H9 (cell line): ENCODE measurements around the gene IL17F. TPM values are rescaled to one million over a fixed set of nuclear protein-coding genes. Genes with fewer than 3 reads are reported as not detected.

Source experiments
- DNase-seq: peaks from one replicate; pipeline ENCODE4 v3.0.0-alpha.2; 2017
- H2AFZ ChIP-seq: one replicate; pipeline ENCODE4 v1.6.1; 2013; ENCODE audit warnings: mild to moderate bottlenecking, low read length, control low read depth, moderate library complexity
- H2AK5ac ChIP-seq: 2 replicates; pipeline ENCODE4 v1.6.1; 2013; ENCODE audit warnings: low read length, control low read depth, mixed read lengths; ENCODE audit not compliant: insufficient read length
- H2BK120ac ChIP-seq: one replicate; pipeline ENCODE4 v1.6.1; 2013; ENCODE audit warnings: low read depth, mild to moderate bottlenecking, low read length, control low read depth, inconsistent platforms; ENCODE audit not compliant: poor library complexity, severe bottlenecking
- H2BK12ac ChIP-seq: 2 replicates; pipeline ENCODE4 v1.6.1; 2013; ENCODE audit warnings: low read length, control low read depth, mixed read lengths, low read depth; ENCODE audit not compliant: insufficient read length
- H2BK15ac ChIP-seq: 2 replicates; pipeline ENCODE4 v1.6.1; 2013; ENCODE audit warnings: low read depth, low read length, control low read depth
- H2BK20ac ChIP-seq: one replicate; pipeline ENCODE4 v1.6.1; 2013; ENCODE audit warnings: low read depth, mild to moderate bottlenecking, low read length, control low read depth, inconsistent platforms; ENCODE audit not compliant: poor library complexity, severe bottlenecking
- H2BK5ac ChIP-seq: 2 replicates; pipeline ENCODE4 v1.6.1; 2013; ENCODE audit warnings: low read length, control low read depth, mixed read lengths; ENCODE audit not compliant: insufficient read length
- H3K14ac ChIP-seq: 2 replicates; pipeline ENCODE4 v1.6.1; 2013; ENCODE audit warnings: low read length, control low read depth; ENCODE audit not compliant: insufficient read depth
- H3K18ac ChIP-seq: 2 replicates; pipeline ENCODE4 v1.6.1; 2013; ENCODE audit warnings: low read depth, mild to moderate bottlenecking, mixed read lengths, low read length, control low read depth; ENCODE audit not compliant: insufficient read length
- H3K23ac ChIP-seq: 2 replicates; pipeline ENCODE4 v1.6.1; 2013; ENCODE audit warnings: low read length, control low read depth, mixed read lengths, low read depth; ENCODE audit not compliant: insufficient read length
- H3K23me2 ChIP-seq: 2 replicates; pipeline ENCODE4 v1.6.1; 2013; ENCODE audit warnings: low read depth, mild to moderate bottlenecking, mixed read lengths, low read length, control low read depth; ENCODE audit not compliant: insufficient read length, poor library complexity, severe bottlenecking
- H3K27ac ChIP-seq: 2 replicates; pipeline ENCODE4 v1.5.1; 2013; ENCODE audit warnings: low read length, control low read depth, mixed read lengths, low read depth; ENCODE audit not compliant: insufficient read length
- H3K27me3 ChIP-seq: 2 replicates; pipeline ENCODE4 v1.6.1; 2013; ENCODE audit warnings: low read length, control low read depth, inconsistent platforms; ENCODE audit not compliant: insufficient read depth
- H3K4ac ChIP-seq: 2 replicates; pipeline ENCODE4 v1.6.1; 2013; ENCODE audit warnings: low read depth, mild to moderate bottlenecking, control low read depth, inconsistent platforms, low read length, moderate library complexity
- H3K4me1 ChIP-seq: 2 replicates; pipeline ENCODE4 v1.6.1; 2013; ENCODE audit warnings: low read length, control low read depth, inconsistent platforms; ENCODE audit not compliant: insufficient read depth
- H3K4me2 ChIP-seq: 2 replicates; pipeline ENCODE4 v1.6.1; 2013; ENCODE audit warnings: low read length, control low read depth, mixed read lengths; ENCODE audit not compliant: insufficient read length, insufficient read depth
- H3K56ac ChIP-seq: 2 replicates; pipeline ENCODE4 v1.6.1; 2013; ENCODE audit warnings: low read depth, mild to moderate bottlenecking, mixed read lengths, low read length, control low read depth; ENCODE audit not compliant: insufficient read length
- H3K79me1 ChIP-seq: 2 replicates; pipeline ENCODE4 v1.6.1; 2013; ENCODE audit warnings: low read depth, mild to moderate bottlenecking, moderate library complexity, low read length, control low read depth, inconsistent platforms; ENCODE audit not compliant: insufficient read depth, poor library complexity, severe bottlenecking
- H3K79me2 ChIP-seq: 2 replicates; pipeline ENCODE4 v1.6.1; 2013; ENCODE audit warnings: low read length, control low read depth, inconsistent platforms; ENCODE audit not compliant: insufficient read depth
- H3K9ac ChIP-seq: 2 replicates; pipeline ENCODE4 v1.6.1; 2013; ENCODE audit warnings: low read length, control low read depth, mixed read lengths; ENCODE audit not compliant: insufficient read length; ENCODE audit errors: extremely low read depth
- H3K9me3 ChIP-seq: one replicate; pipeline ENCODE4 v1.6.1; 2013; ENCODE audit warnings: low read depth, low read length, inconsistent platforms; ENCODE audit not compliant: control insufficient read depth
- H3T11ph ChIP-seq: one replicate; pipeline ENCODE4 v1.6.1; 2013; ENCODE audit warnings: mild to moderate bottlenecking, low read length, control low read depth, inconsistent platforms
- H4K20me1 ChIP-seq: one replicate; pipeline ENCODE4 v1.6.1; 2013; ENCODE audit not compliant: control insufficient read depth, insufficient read length, insufficient read depth
- H4K5ac ChIP-seq: 2 replicates; pipeline ENCODE4 v1.6.1; 2013; ENCODE audit warnings: low read depth, mild to moderate bottlenecking, mixed read lengths, low read length, control low read depth; ENCODE audit not compliant: insufficient read length
- H4K8ac ChIP-seq: replicated peaks from 2 replicates; pipeline ENCODE4 v1.6.1; 2013; ENCODE audit warnings: low read length, control low read depth, mixed read lengths, low read depth; ENCODE audit not compliant: insufficient read length
- H4K91ac ChIP-seq: 2 replicates; pipeline ENCODE4 v1.6.1; 2013; ENCODE audit warnings: low read depth, mild to moderate bottlenecking, moderate library complexity, mixed read lengths, low read length, control low read depth; ENCODE audit not compliant: insufficient read length
- H3K27ac Mint-ChIP-seq, 3 experiments: 2 replicates in 2 of 3; 3 replicates in 1 of 3; pipeline ENCODE4 v1.8.0; 2020 to 2021; ENCODE audit warnings: mixed read lengths in 3 of 3, mild to moderate bottlenecking in 1 of 3, moderate library complexity in 1 of 3
- H3K27me3 Mint-ChIP-seq: 2 replicates; pipeline ENCODE4 v1.8.0; 2021; ENCODE audit warnings: low read depth, mild to moderate bottlenecking, moderate library complexity, mixed read lengths
- H3K36me3 Mint-ChIP-seq, 3 experiments: 2 replicates in 2 of 3; 3 replicates in 1 of 3; pipeline ENCODE4 v1.8.0; 2020 to 2021; ENCODE audit warnings: low read depth in 3 of 3, mixed read lengths in 3 of 3; ENCODE audit not compliant: insufficient read depth in 1 of 3
- H3K4me1 Mint-ChIP-seq, 2 experiments: 2 replicates each; pipeline ENCODE4 v1.8.0; 2020; ENCODE audit warnings: mixed read lengths in 2 of 2
- H3K4me3 Mint-ChIP-seq, 2 experiments: 2 replicates in 1 of 2; 3 replicates in 1 of 2; pipeline ENCODE4 v1.8.0; 2020 to 2021; ENCODE audit warnings: mild to moderate bottlenecking in 2 of 2, mixed read lengths in 2 of 2, moderate library complexity in 1 of 2
- H3K9me3 Mint-ChIP-seq, 2 experiments: 2 replicates in 1 of 2; 3 replicates in 1 of 2; pipeline ENCODE4 v1.8.0; 2020; ENCODE audit warnings: mild to moderate bottlenecking in 2 of 2, mixed read lengths in 2 of 2, moderate library complexity in 1 of 2
- WGBS: extraction: QIAGEN DNeasy Blood & Tissue Kit; methylation state at CpG from one replicate; pipeline ENCODE4 v1.1.7; 2013; ENCODE audit warnings: missing lambda C conversion rate, low lambda C conversion rate, mixed read lengths; ENCODE audit not compliant: insufficient read length; ENCODE audit errors: extremely low coverage; 5-methylcytosine and 5-hydroxymethylcytosine counted together
- total RNA-seq: library from RNA; stranded (reverse); gene quantifications from 2 replicates; pipeline ENCODE4 v1.2.1, GENCODE V29; 2021
- TF ChIP-seq, protein P1 (sequence below): fragments of 200-600 bp; sonication (generic); conservative IDR thresholded peaks from 3 replicates; pipeline ENCODE4 v1.8.0; 2021; ENCODE audit warnings: antibody characterized with exemption, mild to moderate bottlenecking

The IL17F gene
- total RNA-seq, 1 experiment from 2014 or later = not detected

- H2AK5ac ChIP-seq = no peak overlapping the region
- no peak overlapping the region for H4K91ac ChIP-seq
- WGBS = no CpG with 5 or more reads among the region's 1 CpG
- Mint-ChIP-seq H3K27ac (no peak overlapping the region), H3K9me3 (no peaks in the 10 kb centered on the region), H3K4me1 (no peaks in the 10 kb centered on the region), H3K36me3 (no peaks in the 10 kb centered on the region), H3K27me3 (no peaks in the 10 kb centered on the region; the same call in none of the 2 replicates), H3K4me3 (no peak overlapping the region)
- no peaks in the 10 kb centered on the region for H3K4me1 ChIP-seq
- H4K5ac ChIP-seq = no peak overlapping the region
- H2BK15ac ChIP-seq = no peak overlapping the region
- no peak overlapping the region for H3K27ac ChIP-seq
- no peak overlapping the region for H2AFZ ChIP-seq
- DNase-seq = no peak
- no peak overlapping the region for H3T11ph ChIP-seq
- H3K9ac ChIP-seq = no peak overlapping the region
- no peaks in the 10 kb centered on the region for H3K27me3 ChIP-seq
- H3K79me2 ChIP-seq = no peaks in the 10 kb centered on the region
- H3K23me2 ChIP-seq = no peaks in the 10 kb centered on the region
- no peak overlapping the region for H3K4me2 ChIP-seq
- no peaks in the 10 kb centered on the region for H3K9me3 ChIP-seq
- H4K20me1 ChIP-seq = no peaks in the 10 kb centered on the region
- H2BK120ac ChIP-seq = no peak overlapping the region
- H3K56ac ChIP-seq = no peak overlapping the region
- no peak overlapping the region for H3K18ac ChIP-seq
- no peak overlapping the region for H3K23ac ChIP-seq
- H3K4ac ChIP-seq = no peak overlapping the region
- H4K8ac ChIP-seq = no peak overlapping the region
- no peak overlapping the region for H3K14ac ChIP-seq
- H2BK12ac ChIP-seq = no peak overlapping the region
- TF ChIP-seq, protein P1, sequence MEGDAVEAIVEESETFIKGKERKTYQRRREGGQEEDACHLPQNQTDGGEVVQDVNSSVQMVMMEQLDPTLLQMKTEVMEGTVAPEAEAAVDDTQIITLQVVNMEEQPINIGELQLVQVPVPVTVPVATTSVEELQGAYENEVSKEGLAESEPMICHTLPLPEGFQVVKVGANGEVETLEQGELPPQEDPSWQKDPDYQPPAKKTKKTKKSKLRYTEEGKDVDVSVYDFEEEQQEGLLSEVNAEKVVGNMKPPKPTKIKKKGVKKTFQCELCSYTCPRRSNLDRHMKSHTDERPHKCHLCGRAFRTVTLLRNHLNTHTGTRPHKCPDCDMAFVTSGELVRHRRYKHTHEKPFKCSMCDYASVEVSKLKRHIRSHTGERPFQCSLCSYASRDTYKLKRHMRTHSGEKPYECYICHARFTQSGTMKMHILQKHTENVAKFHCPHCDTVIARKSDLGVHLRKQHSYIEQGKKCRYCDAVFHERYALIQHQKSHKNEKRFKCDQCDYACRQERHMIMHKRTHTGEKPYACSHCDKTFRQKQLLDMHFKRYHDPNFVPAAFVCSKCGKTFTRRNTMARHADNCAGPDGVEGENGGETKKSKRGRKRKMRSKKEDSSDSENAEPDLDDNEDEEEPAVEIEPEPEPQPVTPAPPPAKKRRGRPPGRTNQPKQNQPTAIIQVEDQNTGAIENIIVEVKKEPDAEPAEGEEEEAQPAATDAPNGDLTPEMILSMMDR = no peak
- no peak overlapping the region for H2BK20ac ChIP-seq
- H2BK5ac ChIP-seq = no peak overlapping the region
- no peaks in the 10 kb centered on the region for H3K79me1 ChIP-seq
Measured at GRCh38 chr6:52227495-52227894, 16.8 kb downstream of the IL17F start.
